Liver (tissue), 9 donors: ENCODE results near the gene PSMD11. TPM values are rescaled to one million over a fixed set of nuclear protein-coding genes. Genes with fewer than 3 reads are reported as not detected.
A peak's percentile ranks its signal among the peaks of the same experiment; 100 is the strongest.

Experiments
- DNase-seq: peaks from one replicate; pipeline ENCODE4 v3.0.0-alpha.2; 2017; ENCODE audit warnings: low spot score
- H3K27ac ChIP-seq, 2 donors: one replicate each; pipeline ENCODE4 v1.7.0; 2013; ENCODE audit warnings: inconsistent platforms in 2 of 2, low read length in 2 of 2, control low read depth in 1 of 2, low read depth in 1 of 2, mild to moderate bottlenecking in 1 of 2
- H3K27me3 ChIP-seq, 4 donors: one replicate each; pipeline versions ENCODE4 v1.6.1 to v1.7.0; 2013; ENCODE audit warnings: low read length in 3 of 4, inconsistent platforms in 1 of 4, mild to moderate bottlenecking in 1 of 4, moderate library complexity in 1 of 4; ENCODE audit not compliant: control insufficient read depth in 4 of 4, insufficient read depth in 4 of 4
- H3K36me3 ChIP-seq, 4 donors: one replicate each; pipeline versions ENCODE4 v1.6.1 to v1.7.0; 2013; ENCODE audit warnings: low read length in 3 of 4, mild to moderate bottlenecking in 3 of 4, low read depth in 1 of 4, moderate library complexity in 1 of 4; ENCODE audit not compliant: control insufficient read depth in 4 of 4, insufficient read depth in 3 of 4
- H3K4me1 ChIP-seq, 4 donors: one replicate each; pipeline versions ENCODE4 v1.6.1 to v1.7.0; 2013; ENCODE audit warnings: low read length in 3 of 4, mild to moderate bottlenecking in 3 of 4, moderate library complexity in 1 of 4; ENCODE audit not compliant: control insufficient read depth in 4 of 4, insufficient read depth in 4 of 4
- H3K4me3 ChIP-seq, 3 donors: one replicate each; pipeline versions ENCODE4 v1.6.1 to v1.7.0; 2013; ENCODE audit warnings: low read length in 3 of 3, control low read depth in 1 of 3, low read depth in 1 of 3, mild to moderate bottlenecking in 1 of 3
- H3K9ac ChIP-seq, 2 donors: one replicate each; pipeline ENCODE4 v1.7.0; 2013; ENCODE audit warnings: low read length in 2 of 2, mild to moderate bottlenecking in 2 of 2, moderate library complexity in 2 of 2, control low read depth in 1 of 2, low read depth in 1 of 2
- H3K9me3 ChIP-seq, 4 donors: one replicate each; pipeline versions ENCODE4 v1.6.1 to v1.7.0; 2013; ENCODE audit warnings: low read length in 3 of 4; ENCODE audit not compliant: control insufficient read depth in 4 of 4
- CTCF ChIP-seq: fragments of 150-350 bp; IDR thresholded peaks from 2 replicates; pipeline ENCODE4 v1.5.1; 2017; ENCODE audit warnings: improper control_type of control experiment, low read depth, low read length; ENCODE audit not compliant: missing input control
- FOXA1 ChIP-seq: IDR thresholded peaks from 2 replicates; pipeline ENCODE4 v1.6.1; 2016; ENCODE audit warnings: antibody characterized with exemption
- FOXA2 ChIP-seq: IDR thresholded peaks from 2 replicates; pipeline ENCODE4 v1.6.1; 2016; ENCODE audit warnings: antibody characterized with exemption
- GABPA ChIP-seq, 2 donors: IDR thresholded peaks in 1 of 2; conservative IDR thresholded peaks in 1 of 2; 2 replicates each; pipeline ENCODE4 v1.6.1; 2016; ENCODE audit warnings: antibody characterized with exemption in 2 of 2, mild to moderate bottlenecking in 1 of 2, moderate library complexity in 1 of 2
- HNF4A ChIP-seq, 2 donors: conservative IDR thresholded peaks; 2 replicates each; pipeline ENCODE4 v1.6.1; 2016; ENCODE audit warnings: antibody characterized with exemption in 2 of 2, mild to moderate bottlenecking in 2 of 2
- HNF4G ChIP-seq: IDR thresholded peaks from 2 replicates; pipeline ENCODE4 v1.6.1; 2016; ENCODE audit warnings: antibody characterized with exemption
- JUND ChIP-seq, 2 donors: IDR thresholded peaks; 2 replicates each; pipeline ENCODE4 v1.6.1; 2016; ENCODE audit warnings: antibody characterized with exemption in 2 of 2
- NR2F2 ChIP-seq: IDR thresholded peaks from 2 replicates; pipeline ENCODE4 v1.6.1; 2016; ENCODE audit warnings: antibody characterized with exemption
- RAD21 ChIP-seq, 2 donors: IDR thresholded peaks; 2 replicates each; pipeline ENCODE4 v1.6.1; 2016; ENCODE audit warnings: antibody characterized with exemption in 2 of 2, mild to moderate bottlenecking in 2 of 2
- RXRA ChIP-seq, 2 donors: IDR thresholded peaks; 2 replicates each; pipeline ENCODE4 v1.6.1; 2017 to 2018; ENCODE audit warnings: antibody characterized with exemption in 2 of 2, mild to moderate bottlenecking in 1 of 2
- SP1 ChIP-seq: IDR thresholded peaks from 2 replicates; pipeline ENCODE4 v1.6.1; 2018; ENCODE audit warnings: antibody characterized with exemption, mild to moderate bottlenecking
- TAF1 ChIP-seq: conservative IDR thresholded peaks from 2 replicates; pipeline ENCODE4 v1.6.1; 2016; ENCODE audit warnings: antibody characterized with exemption, mild to moderate bottlenecking
- YY1 ChIP-seq: IDR thresholded peaks from 2 replicates; pipeline ENCODE4 v1.6.1; 2016; ENCODE audit warnings: antibody characterized with exemption, mild to moderate bottlenecking
- ZBTB33 ChIP-seq: IDR thresholded peaks from 2 replicates; pipeline ENCODE4 v1.6.1; 2016; ENCODE audit warnings: antibody characterized with exemption
- WGBS: extraction: QIAGEN DNeasy Blood & Tissue Kit; methylation state at CpG from one replicate; pipeline ENCODE4 v1.1.7; 2013; 5-methylcytosine and 5-hydroxymethylcytosine counted together
- polyA plus RNA-seq, 2 donors: library from polyadenylated mRNA; stranded (reverse) in 1 of 2; unstranded in 1 of 2; fragments of 200-250 nt in 1 of 2; fragments of >200 nt in 1 of 2; fragmentation: Nextera tagmentation in 1 of 2; extraction: Ambion mirVana in 1 of 2; gene quantifications; one replicate each; pipeline versions ENCODE4 v1.2.1 to v1.2.3, GENCODE V29; 2013 to 2015
- total RNA-seq, 2 donors: library from RNA; depleted of rRNA; stranded (reverse); fragments of >200 nt; gene quantifications; one replicate each; pipeline ENCODE4 v1.2.3, GENCODE V29; 2014
- TF ChIP-seq, protein P1 (sequence below): IDR thresholded peaks from 2 replicates; pipeline ENCODE4 v1.6.1; 2016; ENCODE audit warnings: antibody characterized with exemption, mild to moderate bottlenecking
- TF ChIP-seq, protein P2 (sequence below): IDR thresholded peaks from 2 replicates; pipeline ENCODE4 v1.6.1; 2016; ENCODE audit warnings: antibody characterized with exemption
- donor health status: healthy.
- donor health status: healthy.
- donor health status: healthy.
- donor health status: healthy.
- donor health status: healthy.

The PSMD11 gene
- total and polyA plus RNA-seq, 4 donors = 42.1 to 97.4 (median 68.2) TPM

GRCh38 chr17:32483451-32484019, 39.2 kb downstream of the PSMD11 start:
- Histone ChIP-seq H3K36me3 (peaks cover 7 to 38% (median 23%) of the 10 kb centered on the region in 4 donors), H3K9me3 (no peaks in the 10 kb centered on the region), H3K27ac (no peak overlapping the region), H3K4me3 (no peak overlapping the region), H3K27me3 (no peaks in the 10 kb centered on the region), H3K9ac (no peak overlapping the region), H3K4me1 (peaks cover 5 to 10% (median 6%) of the 10 kb centered on the region in 4 donors)
- TF ChIP-seq RXRA (IDR thresholded peaks at IDR 0.05) (peak in 1 of 2 donors; percentile 26), CTCF (peak; percentile 43), NR2F2 (peak; percentile 76), RAD21 (IDR thresholded peaks at IDR 0.05) (peak; percentile 78 to 84), JUND (IDR thresholded peaks at IDR 0.05) (no peak), GABPA (IDR thresholded peaks at IDR 0.05 in 1 of 2, conservative IDR thresholded peaks at IDR 0.05 in 1 of 2) (no peak)
- 57% methylated on average over 7 of the region's 7 CpGs for whole genome bisulfite sequencing
- no peak for DNase-seq

DNA sequence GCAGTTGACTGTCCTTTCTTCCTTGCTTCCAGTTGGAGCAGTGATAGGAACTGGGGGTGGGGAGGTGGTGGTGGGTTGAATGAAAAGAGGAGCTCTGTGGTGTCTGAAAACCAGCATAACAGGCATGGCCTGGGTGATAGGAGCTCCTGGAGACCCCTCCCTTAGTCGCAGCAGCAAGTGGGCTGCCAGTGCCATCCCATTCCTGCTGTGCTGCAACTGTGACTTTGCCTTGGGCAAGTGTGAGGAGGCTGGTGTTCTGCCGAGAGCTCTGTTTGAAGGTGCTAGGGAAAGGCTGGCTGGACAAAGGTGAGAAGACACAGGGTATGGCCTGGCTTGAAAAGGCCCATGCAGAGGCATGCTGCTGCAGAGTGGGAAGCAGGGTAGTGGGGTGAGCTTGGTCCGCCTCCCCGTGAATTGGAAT, 39.7 kb downstream of the PSMD11 start:
- Histone ChIP-seq H3K4me1 (peaks cover 6 to 10% (median 6%) of the 10 kb centered on the region in 4 donors), H3K27me3 (no peaks in the 10 kb centered on the region), H3K9ac (no peak overlapping the region), H3K36me3 (peaks cover 7 to 33% (median 20%) of the 10 kb centered on the region in 4 donors), H3K4me3 (no peak overlapping the region), H3K9me3 (no peaks in the 10 kb centered on the region), H3K27ac (no peak overlapping the region)
- 87% methylated on average over 4 of the region's 4 CpGs for WGBS
- no peak for DNase-seq
- TF ChIP-seq YY1 = no peak
- no peak for TF ChIP-seq SP1
- TF ChIP-seq, protein P1, sequence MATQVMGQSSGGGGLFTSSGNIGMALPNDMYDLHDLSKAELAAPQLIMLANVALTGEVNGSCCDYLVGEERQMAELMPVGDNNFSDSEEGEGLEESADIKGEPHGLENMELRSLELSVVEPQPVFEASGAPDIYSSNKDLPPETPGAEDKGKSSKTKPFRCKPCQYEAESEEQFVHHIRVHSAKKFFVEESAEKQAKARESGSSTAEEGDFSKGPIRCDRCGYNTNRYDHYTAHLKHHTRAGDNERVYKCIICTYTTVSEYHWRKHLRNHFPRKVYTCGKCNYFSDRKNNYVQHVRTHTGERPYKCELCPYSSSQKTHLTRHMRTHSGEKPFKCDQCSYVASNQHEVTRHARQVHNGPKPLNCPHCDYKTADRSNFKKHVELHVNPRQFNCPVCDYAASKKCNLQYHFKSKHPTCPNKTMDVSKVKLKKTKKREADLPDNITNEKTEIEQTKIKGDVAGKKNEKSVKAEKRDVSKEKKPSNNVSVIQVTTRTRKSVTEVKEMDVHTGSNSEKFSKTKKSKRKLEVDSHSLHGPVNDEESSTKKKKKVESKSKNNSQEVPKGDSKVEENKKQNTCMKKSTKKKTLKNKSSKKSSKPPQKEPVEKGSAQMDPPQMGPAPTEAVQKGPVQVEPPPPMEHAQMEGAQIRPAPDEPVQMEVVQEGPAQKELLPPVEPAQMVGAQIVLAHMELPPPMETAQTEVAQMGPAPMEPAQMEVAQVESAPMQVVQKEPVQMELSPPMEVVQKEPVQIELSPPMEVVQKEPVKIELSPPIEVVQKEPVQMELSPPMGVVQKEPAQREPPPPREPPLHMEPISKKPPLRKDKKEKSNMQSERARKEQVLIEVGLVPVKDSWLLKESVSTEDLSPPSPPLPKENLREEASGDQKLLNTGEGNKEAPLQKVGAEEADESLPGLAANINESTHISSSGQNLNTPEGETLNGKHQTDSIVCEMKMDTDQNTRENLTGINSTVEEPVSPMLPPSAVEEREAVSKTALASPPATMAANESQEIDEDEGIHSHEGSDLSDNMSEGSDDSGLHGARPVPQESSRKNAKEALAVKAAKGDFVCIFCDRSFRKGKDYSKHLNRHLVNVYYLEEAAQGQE = no peak
- no peak for TF ChIP-seq JUND (IDR thresholded peaks at IDR 0.05)
- no peak for TF ChIP-seq FOXA1
- no peak for TF ChIP-seq TAF1
- TF ChIP-seq HNF4G = no peak
- no peak for TF ChIP-seq ZBTB33
- no peak for TF ChIP-seq FOXA2
- TF ChIP-seq, protein P2, sequence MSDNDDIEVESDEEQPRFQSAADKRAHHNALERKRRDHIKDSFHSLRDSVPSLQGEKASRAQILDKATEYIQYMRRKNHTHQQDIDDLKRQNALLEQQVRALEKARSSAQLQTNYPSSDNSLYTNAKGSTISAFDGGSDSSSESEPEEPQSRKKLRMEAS = no peak
- no peak for TF ChIP-seq NR2F2
- no peak for TF ChIP-seq HNF4A (conservative IDR thresholded peaks at IDR 0.05)
